ENCODE results near the gene ZNF398.

DNA sequence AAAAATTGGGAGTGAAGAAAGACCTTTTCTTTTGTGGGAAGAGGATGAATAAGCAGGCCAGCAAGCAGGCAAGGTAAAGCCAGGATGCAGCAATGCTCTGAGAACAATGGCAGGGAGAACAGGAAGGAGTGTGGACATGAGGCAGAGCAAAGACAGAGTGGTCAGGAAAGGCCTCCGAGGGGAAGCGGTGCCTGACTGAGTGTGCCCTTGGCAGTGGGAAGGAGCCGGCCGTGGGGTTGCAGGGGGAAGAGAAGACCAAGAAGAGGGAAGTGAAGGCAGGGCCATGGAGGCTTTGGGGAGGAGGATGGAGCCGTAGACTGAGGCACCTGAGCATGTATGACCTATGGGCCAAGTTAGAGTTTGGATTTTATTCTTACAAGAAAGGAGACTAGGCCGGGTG is 70.3 kb downstream of the ZNF398 start:
- TF ChIP-seq, protein P1, sequence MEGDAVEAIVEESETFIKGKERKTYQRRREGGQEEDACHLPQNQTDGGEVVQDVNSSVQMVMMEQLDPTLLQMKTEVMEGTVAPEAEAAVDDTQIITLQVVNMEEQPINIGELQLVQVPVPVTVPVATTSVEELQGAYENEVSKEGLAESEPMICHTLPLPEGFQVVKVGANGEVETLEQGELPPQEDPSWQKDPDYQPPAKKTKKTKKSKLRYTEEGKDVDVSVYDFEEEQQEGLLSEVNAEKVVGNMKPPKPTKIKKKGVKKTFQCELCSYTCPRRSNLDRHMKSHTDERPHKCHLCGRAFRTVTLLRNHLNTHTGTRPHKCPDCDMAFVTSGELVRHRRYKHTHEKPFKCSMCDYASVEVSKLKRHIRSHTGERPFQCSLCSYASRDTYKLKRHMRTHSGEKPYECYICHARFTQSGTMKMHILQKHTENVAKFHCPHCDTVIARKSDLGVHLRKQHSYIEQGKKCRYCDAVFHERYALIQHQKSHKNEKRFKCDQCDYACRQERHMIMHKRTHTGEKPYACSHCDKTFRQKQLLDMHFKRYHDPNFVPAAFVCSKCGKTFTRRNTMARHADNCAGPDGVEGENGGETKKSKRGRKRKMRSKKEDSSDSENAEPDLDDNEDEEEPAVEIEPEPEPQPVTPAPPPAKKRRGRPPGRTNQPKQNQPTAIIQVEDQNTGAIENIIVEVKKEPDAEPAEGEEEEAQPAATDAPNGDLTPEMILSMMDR (IDR thresholded peaks at IDR 0.05; ENCODE audit: low read depth, low read length), result no peak
- no peak for TF ChIP-seq EZH2phosphoT487 (IDR thresholded peaks at IDR 0.05; ENCODE audit: low read depth)

Data from OCI-LY3 (cell line).